ENCODE data around the gene PIGN.
"Not testable (repeated sequence)": the region's sequence is repeated elsewhere in the genome, so short reads cannot be mapped to it uniquely, and the experiment has no call there.

PIGN gene

DNA sequence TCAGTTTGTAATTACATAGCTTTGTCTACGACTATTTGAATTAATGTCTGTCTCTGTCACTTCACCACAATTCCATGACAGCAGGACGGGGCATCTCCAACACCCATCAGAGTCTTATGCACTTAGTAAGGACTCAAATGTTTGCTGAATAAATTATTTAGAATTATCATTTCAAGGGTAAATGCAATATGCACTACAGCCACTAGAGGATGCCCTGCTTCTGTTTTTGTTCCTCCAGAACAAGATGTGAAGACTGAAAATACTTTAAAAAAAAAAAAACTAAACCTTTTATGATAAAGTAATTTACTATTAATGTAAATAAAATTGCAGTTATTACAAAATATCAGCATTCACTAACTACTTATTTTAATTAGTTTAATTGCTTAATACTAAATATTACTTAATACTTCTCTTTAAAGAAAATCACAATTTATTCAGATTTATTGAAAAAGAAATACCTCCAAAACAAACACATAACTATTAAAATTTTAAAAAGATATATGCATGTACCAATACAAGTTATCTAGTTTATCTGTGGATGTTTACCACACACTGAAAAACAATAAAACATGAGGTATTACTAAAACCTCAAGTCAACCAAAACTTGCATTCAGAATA is 3.2 kb downstream of the PIGN start:
- no peak overlapping the region for H3K4me3 ChIP-seq (ENCODE audit: low read length)
- DNase-seq (ENCODE audit: low read depth, low spot score) = peak; percentile 59

DNA sequence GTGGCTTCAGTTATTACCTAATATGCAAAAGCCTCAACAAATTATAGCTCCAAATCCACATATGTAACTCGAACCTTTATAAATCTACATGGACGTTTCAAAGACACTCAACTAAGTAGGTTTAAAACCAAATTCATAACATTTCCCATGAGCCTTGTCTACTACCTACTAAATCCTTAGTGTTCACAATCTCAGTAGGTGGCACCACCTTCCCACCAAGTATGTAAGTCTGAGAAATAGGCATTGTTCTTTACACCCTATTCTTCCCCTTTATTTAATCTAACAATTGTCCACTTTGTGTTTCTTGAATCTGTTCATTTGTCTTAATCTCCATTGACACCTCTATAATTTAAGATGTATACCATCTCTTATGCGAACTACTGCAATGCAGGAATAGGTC is 4.6 kb downstream of the PIGN start:
- DNase-seq (ENCODE audit: low read depth, low spot score) = no peak
- no peak overlapping the region for H3K4me3 ChIP-seq (ENCODE audit: low read length)

DNA sequence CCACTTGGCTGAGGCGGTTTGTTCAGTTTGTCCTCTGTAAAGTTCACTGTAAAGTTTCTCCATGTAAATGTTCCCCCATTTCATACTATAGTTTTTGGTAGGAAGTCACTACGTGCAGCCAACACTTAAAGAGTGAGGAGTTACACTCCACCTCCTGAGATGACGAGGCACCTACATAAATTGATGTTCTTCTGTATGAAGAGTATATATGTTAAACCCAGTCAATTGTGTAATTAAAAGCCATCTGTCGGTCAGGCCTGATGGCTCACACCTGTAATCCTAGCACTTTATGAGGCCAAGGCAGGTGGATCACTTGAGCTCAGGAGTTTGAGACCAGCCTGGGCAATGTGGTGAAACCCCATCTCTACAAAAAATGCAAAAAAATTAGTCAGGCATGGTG is 7.6 kb downstream of the PIGN start:
- no peak overlapping the region for H3K4me3 ChIP-seq (ENCODE audit: low read length)
- DNase-seq (ENCODE audit: low read depth, low spot score) = no peak

GRCh38 chr18:62177271-62177670 is 9.6 kb downstream of the PIGN start:
- no peak overlapping the region for H3K4me3 ChIP-seq (ENCODE audit: low read length)
- no peak for DNase-seq (ENCODE audit: low read depth, low spot score)

GRCh38 chr18:62175521-62175920 is 11.3 kb downstream of the PIGN start:
- no peak overlapping the region for H3K4me3 ChIP-seq (ENCODE audit: low read length)
- no peak for DNase-seq (ENCODE audit: low read depth, low spot score)

DNA sequence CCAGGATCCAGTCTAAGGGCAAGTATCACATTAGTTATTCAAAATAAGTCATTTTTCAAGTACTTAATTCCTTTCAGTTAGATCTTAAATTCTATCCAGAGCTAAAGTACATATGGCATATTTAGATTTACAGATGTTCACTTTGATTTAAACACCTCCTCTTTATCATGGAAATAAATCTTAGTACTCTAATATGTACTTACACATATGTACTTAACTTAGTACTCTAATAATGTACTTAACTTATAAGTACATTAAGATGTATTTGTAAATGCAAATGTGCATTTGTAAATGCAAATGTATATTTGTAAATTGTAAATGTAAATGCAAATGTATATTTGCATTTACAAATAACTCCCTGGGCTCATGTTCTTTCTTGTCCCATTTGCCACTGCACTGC is 14.6 kb downstream of the PIGN start:
- no peak for DNase-seq (ENCODE audit: low read depth, low spot score)

DNA sequence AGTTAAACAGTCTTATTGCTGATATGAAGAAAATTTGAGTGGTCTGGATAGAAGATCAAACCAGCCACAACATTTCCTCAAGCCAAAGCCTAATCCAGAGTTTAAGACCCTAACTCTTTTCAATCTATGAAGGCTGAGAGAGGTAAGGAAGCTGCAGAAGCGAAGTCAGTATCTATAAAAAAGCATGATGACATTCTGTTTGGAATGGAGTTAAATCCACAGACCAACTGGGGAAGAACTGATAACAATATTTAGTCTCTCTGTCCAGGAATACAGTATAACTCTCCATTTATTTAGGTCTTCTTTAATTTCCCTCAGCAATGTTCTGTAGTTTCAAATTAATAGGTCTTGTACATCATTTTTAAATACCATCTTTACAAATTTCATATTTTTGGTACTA is 16.0 kb downstream of the PIGN start:
- no peak overlapping the region for H3K4me3 ChIP-seq (ENCODE audit: low read length)
- DNase-seq (ENCODE audit: low read depth, low spot score) = no peak

More for the DNA sequence above, 14.6 kb downstream of the PIGN start:
- no peak overlapping the region for H3K4me3 ChIP-seq (ENCODE audit: low read length)

GRCh38 chr18:62166524-62166923 is 20.3 kb downstream of the PIGN start:
- not testable (repeated sequence) for H3K4me3 ChIP-seq (ENCODE audit: low read length); DNase-seq (ENCODE audit: low read depth, low spot score)

DNA sequence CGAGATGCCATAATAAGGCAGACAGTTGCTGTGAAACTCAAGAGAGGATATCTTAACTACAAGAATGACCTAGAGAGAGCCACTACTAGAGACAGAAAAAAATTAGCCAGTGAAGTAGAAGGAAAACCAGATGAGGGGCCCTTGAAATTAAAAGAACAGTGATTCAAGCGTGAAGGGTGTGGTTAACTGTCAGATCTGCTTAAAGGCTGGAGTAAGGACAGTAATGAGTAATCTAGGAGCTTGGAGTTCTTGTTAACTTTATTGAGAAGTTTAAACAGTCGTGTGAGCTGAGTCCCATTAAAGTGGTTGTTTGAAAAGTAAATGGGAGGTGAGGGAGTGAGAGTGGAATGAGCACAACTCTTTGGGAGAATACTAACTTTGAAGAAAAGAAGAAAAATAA is 21.3 kb downstream of the PIGN start:
- no peak overlapping the region for H3K4me3 ChIP-seq (ENCODE audit: low read length)

DNA sequence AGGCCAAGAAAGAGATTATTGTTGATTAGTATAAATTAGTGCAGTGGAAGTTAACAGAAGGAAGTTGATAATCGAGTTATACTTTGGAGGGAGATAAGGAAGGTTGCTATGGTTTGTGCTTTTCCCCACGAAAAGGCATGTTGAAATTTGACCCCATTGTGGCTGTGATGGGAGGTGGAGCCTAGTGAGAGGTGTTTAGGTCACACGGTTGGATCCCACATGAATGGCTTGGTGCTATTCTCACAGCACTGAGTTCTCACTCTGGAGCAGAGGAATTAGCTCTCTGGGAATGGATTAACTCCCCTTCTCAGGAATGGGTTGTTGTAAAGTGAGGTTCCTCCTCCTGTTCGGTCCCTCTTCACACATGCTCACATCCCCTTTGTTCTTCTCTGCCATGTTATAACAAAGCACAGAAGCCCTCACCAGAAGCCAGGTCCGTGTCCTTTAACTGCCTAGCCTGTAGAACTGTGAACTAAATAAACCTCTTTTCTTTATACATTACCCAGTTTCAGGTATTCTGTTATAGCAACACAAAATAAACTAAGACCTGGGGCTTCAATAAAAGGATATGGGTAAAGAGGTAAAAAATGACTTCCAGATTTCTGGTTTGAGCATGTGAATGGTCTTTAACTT is 21.9 kb downstream of the PIGN start:
- no peak for DNase-seq (ENCODE audit: low read depth, low spot score)
- no peak overlapping the region for H3K4me3 ChIP-seq (ENCODE audit: low read length)

More for the DNA sequence above, 21.3 kb downstream of the PIGN start:
- DNase-seq (ENCODE audit: low read depth, low spot score) = no peak

DNA sequence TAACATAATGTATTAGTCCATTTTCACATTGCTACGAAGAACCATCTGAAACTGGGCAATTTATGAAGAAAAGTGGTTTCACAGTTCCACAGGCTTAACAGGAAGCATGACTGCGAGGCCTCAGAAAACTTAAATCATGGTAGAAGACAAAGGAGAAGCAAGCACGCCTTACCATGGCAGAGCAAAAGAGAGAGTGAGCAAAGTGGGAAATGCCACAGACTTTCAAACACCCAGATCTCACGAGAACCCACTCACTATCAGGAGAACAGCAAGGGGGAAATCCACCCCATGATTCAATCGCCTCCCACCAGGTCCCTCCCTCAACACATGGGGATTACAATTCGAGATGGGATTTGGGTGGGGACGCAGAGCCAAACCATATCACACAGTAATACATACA is 22.5 kb downstream of the PIGN start:
- no peak for DNase-seq (ENCODE audit: low read depth, low spot score)
- no peak overlapping the region for H3K4me3 ChIP-seq (ENCODE audit: low read length)

DNA sequence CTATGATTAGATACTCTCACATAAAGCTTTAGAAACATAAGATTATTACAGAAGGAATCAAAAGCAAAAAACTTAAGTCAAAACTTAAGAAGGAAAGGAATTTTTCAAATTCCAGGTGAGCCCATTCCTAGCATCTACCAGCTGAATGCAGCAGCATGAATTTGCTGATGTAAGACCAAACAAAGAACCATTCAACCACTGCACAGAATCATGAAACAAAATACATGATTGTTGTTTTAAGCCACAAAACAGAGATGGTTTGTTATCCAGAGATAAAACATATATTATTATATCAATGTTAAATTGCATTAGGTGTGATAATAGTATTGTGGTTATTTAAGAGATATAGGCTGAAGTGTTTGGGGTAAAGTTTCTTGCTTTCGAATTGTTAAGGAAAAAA is 29.0 kb downstream of the PIGN start:
- no peak for DNase-seq (ENCODE audit: low read depth, low spot score)
- H3K4me3 ChIP-seq (ENCODE audit: low read length) = no peak overlapping the region

DNA sequence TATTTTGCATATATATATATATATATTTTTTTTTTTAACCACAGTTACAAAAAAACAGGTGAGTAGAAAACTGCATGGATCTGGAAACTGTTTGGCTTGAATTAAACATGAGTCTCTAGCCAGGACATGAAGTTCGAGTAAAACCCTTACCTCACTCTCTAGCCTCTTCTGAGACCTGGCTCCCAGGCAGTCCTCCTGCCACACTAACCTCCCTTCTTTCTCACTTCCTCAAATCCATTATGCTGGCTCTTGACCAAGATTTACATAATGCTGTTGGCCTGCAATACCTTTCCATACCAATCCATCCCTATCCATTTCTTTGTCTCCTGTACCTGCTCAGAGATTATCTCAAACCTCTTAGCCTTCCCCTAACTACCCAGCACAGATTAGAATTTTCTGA is 34.0 kb downstream of the PIGN start:
- no peak for DNase-seq (ENCODE audit: low read depth, low spot score)
- H3K4me3 ChIP-seq (ENCODE audit: low read length) = no peak overlapping the region

GRCh38 chr18:62151068-62151771 is 35.6 kb downstream of the PIGN start:
- no peak for DNase-seq (ENCODE audit: low read depth, low spot score)
- H3K4me3 ChIP-seq (ENCODE audit: low read length) = no peak overlapping the region

- H3K4me3 ChIP-seq (ENCODE audit: low read length) = no peak overlapping the region
- DNase-seq (ENCODE audit: low read depth, low spot score) = no peak
Observed at GRCh38 chr18:62144338-62144737, 42.5 kb downstream of the PIGN start.

DNA sequence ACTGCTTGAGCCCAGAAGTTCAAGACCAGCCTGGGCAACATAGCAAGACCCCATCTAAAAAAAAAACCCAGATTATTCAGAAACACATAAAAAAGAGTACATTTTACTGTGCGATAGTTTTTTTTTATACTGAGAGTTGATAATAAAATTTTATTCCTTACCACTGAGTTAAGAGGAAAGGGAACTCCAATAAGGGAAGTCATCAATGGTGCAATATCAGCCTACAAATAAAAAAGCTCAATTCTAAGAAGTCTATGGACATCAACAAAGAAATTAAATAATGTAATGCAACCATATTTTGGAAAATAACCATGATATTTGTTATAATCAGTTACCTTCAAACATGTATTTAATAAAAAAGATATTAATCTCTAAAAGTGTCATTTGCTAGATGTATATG is 46.6 kb downstream of the PIGN start:
- no peak overlapping the region for H3K4me3 ChIP-seq (ENCODE audit: low read length)
- no peak for DNase-seq (ENCODE audit: low read depth, low spot score)

- DNase-seq (ENCODE audit: low read depth, low spot score) = no peak
- H3K4me3 ChIP-seq (ENCODE audit: low read length) = no peak overlapping the region
Observed at GRCh38 chr18:62138461-62139235, 48.2 kb downstream of the PIGN start.

DNA sequence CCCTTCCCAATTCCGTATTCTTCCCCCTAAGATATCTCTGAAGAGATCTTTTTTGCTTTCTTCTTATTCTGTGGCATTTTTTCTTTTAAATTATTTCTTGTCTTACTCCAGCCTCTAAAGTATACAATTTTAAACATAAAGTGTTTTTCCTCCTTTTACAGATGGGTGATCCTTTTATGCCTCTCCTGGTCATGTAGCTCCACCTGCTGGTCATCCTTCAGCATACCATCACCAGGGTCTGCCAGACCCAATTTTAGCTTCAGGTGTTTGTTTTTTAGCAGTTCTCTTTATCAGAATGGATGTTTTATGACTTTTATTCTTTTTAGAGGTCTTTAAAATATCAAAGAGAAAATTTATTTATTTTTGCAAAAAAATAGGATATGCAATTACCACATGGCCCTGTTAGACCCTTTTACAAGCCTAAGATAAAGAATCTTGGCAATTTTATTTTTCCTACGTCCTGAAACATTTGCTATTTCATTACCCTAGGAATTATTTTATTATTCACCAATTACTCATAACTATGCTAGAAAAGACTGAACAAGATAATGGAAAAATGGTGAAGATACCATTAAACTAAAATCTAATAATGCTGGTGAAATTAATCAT is 55.5 kb downstream of the PIGN start:
- H3K4me3 ChIP-seq (ENCODE audit: low read length) = no peak overlapping the region
- DNase-seq (ENCODE audit: low read depth, low spot score) = peak; percentile 63

DNA sequence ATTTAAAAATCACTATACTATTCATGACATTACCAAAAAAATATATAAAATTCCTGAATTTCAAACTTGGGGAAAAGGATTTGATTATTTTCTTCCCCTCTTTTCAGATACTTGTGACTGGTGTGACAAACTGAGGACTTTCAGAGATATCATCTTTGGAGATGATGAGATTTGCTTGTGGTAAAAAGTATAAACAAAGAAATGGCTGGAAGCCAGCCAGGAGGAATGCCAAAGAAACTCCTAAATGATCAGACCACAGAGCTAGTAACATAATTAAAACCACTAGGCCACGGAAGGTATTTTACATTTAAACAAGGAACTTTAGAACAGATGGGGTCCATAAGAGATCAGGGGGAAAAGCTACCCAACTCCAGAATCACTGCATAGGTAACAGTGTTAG is 58.7 kb downstream of the PIGN start:
- DNase-seq (ENCODE audit: low read depth, low spot score) = peak; percentile 3

GRCh38 chr18:62126737-62127136 is 60.1 kb downstream of the PIGN start:
- H3K4me3 ChIP-seq (ENCODE audit: low read length) = no peak overlapping the region
- no peak for DNase-seq (ENCODE audit: low read depth, low spot score)

More for the DNA sequence above, 58.7 kb downstream of the PIGN start:
- no peak overlapping the region for H3K4me3 ChIP-seq (ENCODE audit: low read length)
